ENCODE measurements around the gene SHC4. TPM values are rescaled to one million over a fixed set of nuclear protein-coding genes. Genes with fewer than 3 reads are reported as not detected.

The SHC4 gene
- total and polyA plus RNA-seq, 7 donors, result under 0.01 to 4.6 (median 2.2) TPM; not detected in 1

GRCh38 chr15:48861813-48862431 is 101.8 kb downstream of the SHC4 start:
- Histone ChIP-seq H3K27me3 (no peaks in the 10 kb centered on the region), H3K4me1 (peaks cover 0 to 18% (median 7%) of the 10 kb centered on the region in 4 donors), H3K36me3 (no peaks in the 10 kb centered on the region), H3K9me3 (no peaks in the 10 kb centered on the region), H3K27ac (no peak overlapping the region), H3K4me3 (no peak overlapping the region)
- 1 to 6% methylated on average over 1 of the region's 1 CpG for WGBS, 2 donors
- intact Hi-C loops (cut with DNase I), result loop anchor here (2.0 to 5.0 kb wide), 5 partner anchors 100 to 1283 kb away; partner anchors contain the start of genes FGF7, SECISBP2L and SHC4
- DNase-seq, result no peak
- TF ChIP-seq, protein P1, sequence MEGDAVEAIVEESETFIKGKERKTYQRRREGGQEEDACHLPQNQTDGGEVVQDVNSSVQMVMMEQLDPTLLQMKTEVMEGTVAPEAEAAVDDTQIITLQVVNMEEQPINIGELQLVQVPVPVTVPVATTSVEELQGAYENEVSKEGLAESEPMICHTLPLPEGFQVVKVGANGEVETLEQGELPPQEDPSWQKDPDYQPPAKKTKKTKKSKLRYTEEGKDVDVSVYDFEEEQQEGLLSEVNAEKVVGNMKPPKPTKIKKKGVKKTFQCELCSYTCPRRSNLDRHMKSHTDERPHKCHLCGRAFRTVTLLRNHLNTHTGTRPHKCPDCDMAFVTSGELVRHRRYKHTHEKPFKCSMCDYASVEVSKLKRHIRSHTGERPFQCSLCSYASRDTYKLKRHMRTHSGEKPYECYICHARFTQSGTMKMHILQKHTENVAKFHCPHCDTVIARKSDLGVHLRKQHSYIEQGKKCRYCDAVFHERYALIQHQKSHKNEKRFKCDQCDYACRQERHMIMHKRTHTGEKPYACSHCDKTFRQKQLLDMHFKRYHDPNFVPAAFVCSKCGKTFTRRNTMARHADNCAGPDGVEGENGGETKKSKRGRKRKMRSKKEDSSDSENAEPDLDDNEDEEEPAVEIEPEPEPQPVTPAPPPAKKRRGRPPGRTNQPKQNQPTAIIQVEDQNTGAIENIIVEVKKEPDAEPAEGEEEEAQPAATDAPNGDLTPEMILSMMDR (IDR thresholded peaks at IDR 0.05), result peak; percentile 52 to 84 (median 76)
- TF ChIP-seq POLR2A (IDR thresholded peaks at IDR 0.05), result no peak

GRCh38 chr15:48859426-48859825 is 104.3 kb downstream of the SHC4 start:
- peaks cover 0 to 16% (median 9%) of the 10 kb centered on the region in 4 donors for H3K4me1 ChIP-seq
- DNase-seq, result no peak
- intact Hi-C loops (cut with DNase I), result no loop called here
- TF ChIP-seq EP300 (IDR thresholded peaks at IDR 0.05) (no peak), POLR2AphosphoS5 (IDR thresholded peaks at IDR 0.05) (no peak), POLR2A (IDR thresholded peaks at IDR 0.05) (no peak)
- TF ChIP-seq, protein P1 (IDR thresholded peaks at IDR 0.05), result no peak
- H3K9me3 ChIP-seq, result no peaks in the 10 kb centered on the region
- no peak overlapping the region for H3K27ac ChIP-seq
- H3K36me3 ChIP-seq, result no peaks in the 10 kb centered on the region
- 90 to 95% methylated on average over 2 of the region's 2 CpGs for WGBS, 2 donors
- no peaks in the 10 kb centered on the region for H3K27me3 ChIP-seq
- no peak overlapping the region for H3K4me3 ChIP-seq

GRCh38 chr15:48858401-48858800 is 105.3 kb downstream of the SHC4 start:
- no peak for DNase-seq
- Histone ChIP-seq H3K4me3 (no peak overlapping the region), H3K27ac (no peak overlapping the region), H3K27me3 (no peaks in the 10 kb centered on the region), H3K4me1 (peaks cover 0 to 13% (median 8%) of the 10 kb centered on the region in 4 donors), H3K36me3 (no peaks in the 10 kb centered on the region), H3K9me3 (no peaks in the 10 kb centered on the region)
- WGBS, 2 donors, result 13 to 19% methylated on average over 2 of the region's 2 CpGs
- TF ChIP-seq, protein P1 (IDR thresholded peaks at IDR 0.05), result no peak
- intact Hi-C loops (cut with DNase I), result no loop called here

GRCh38 chr15:48856942-48857341 is 106.8 kb downstream of the SHC4 start:
- no peak for DNase-seq
- no peak overlapping the region for H3K27ac ChIP-seq
- intact Hi-C loops (cut with DNase I), result no loop called here
- no peaks in the 10 kb centered on the region for H3K36me3 ChIP-seq
- peaks cover 0 to 13% (median 8%) of the 10 kb centered on the region in 4 donors for H3K4me1 ChIP-seq
- TF ChIP-seq POLR2A (IDR thresholded peaks at IDR 0.05) (no peak), POLR2AphosphoS5 (IDR thresholded peaks at IDR 0.05) (no peak), EP300 (IDR thresholded peaks at IDR 0.05) (no peak)
- TF ChIP-seq, protein P1 (IDR thresholded peaks at IDR 0.05), result no peak
- H3K9me3 ChIP-seq, result no peaks in the 10 kb centered on the region
- 61 to 67% methylated on average over 2 of the region's 2 CpGs for WGBS, 2 donors
- H3K4me3 ChIP-seq, result no peak overlapping the region
- no peaks in the 10 kb centered on the region for H3K27me3 ChIP-seq
